GM13977 (cell line): ENCODE measurements around the gene TSC22D3.
"Not testable (repeated sequence)": the region's sequence is repeated elsewhere in the genome, so short reads cannot be mapped to it uniquely, and the experiment has no call there.

Experiments used
- DNase-seq: peaks from one replicate; pipeline ENCODE4 v3.0.0; 2012; ENCODE audit warnings: low spot score
- in situ Hi-C: fragments of 300-500 bp; cut with MboI; formaldehyde crosslinking; loops from one replicate; pipeline ENCODE4 v1.12.0; 2022; ENCODE audit warnings: low sequenced_read_pairs, low pct_unique_long_range_greater_than_20kb, mixed read lengths, inconsistent platforms; ENCODE audit not compliant: unreplicated experiment
- TF ChIP-seq, protein P1 (sequence below): IDR thresholded peaks from 2 replicates; pipeline ENCODE4 v1.5.1; 2012; ENCODE audit warnings: mild to moderate bottlenecking, control low read depth; ENCODE audit not compliant: insufficient read depth; ENCODE audit errors: extremely low read depth, missing control alignments

TSC22D3 gene

DNA sequence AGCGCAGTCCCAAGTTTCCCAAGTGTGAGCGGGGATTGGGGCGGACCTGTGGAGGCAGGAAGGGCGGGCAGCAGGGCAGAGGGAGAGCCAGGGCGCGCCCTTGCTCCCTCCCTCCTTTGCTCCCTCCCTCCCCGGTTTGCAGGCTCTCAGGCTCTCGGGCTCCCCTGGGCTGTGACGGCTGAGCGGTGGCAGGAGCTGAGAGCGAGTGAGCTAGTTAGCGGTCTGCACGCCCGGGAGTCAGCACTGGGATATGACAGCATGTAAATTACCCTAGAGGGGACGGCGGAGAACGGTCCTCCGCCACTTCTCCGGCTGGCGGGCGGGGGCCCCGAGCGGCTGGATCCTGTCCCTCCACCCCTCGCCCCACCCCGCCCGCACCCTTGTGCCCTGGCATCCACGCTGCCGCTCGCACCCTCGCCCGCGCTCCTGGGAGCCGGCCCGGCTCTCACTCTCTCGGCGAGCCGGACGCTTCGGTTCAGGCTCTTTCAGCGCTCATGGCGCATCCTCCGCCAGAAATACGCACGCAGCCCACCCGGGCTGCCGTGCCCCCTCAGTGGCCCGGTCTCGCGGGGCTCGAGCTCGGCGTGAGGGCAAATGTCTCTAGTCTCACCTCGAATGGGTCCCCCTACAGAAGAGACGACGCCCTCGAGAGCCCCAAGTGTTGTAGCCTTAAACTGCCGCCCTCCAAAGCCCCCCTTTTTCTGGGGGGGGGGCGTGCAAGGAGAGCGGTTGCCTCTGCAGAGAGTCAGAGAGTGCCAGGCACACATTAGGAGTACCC is at the start of gene TSC22D3:
TSC22D3 (minus strand) TSS at position 54 of the 778 bp plus-strand sequence. CDS start 368 bp downstream, outside the sequence.
- in situ Hi-C loops, result loop anchor here (5.0 kb wide), 1 partner anchor 119 kb away; no protein-coding TSS in a partner anchor
- peak; percentile 57 for DNase-seq
- TF ChIP-seq, protein P1, sequence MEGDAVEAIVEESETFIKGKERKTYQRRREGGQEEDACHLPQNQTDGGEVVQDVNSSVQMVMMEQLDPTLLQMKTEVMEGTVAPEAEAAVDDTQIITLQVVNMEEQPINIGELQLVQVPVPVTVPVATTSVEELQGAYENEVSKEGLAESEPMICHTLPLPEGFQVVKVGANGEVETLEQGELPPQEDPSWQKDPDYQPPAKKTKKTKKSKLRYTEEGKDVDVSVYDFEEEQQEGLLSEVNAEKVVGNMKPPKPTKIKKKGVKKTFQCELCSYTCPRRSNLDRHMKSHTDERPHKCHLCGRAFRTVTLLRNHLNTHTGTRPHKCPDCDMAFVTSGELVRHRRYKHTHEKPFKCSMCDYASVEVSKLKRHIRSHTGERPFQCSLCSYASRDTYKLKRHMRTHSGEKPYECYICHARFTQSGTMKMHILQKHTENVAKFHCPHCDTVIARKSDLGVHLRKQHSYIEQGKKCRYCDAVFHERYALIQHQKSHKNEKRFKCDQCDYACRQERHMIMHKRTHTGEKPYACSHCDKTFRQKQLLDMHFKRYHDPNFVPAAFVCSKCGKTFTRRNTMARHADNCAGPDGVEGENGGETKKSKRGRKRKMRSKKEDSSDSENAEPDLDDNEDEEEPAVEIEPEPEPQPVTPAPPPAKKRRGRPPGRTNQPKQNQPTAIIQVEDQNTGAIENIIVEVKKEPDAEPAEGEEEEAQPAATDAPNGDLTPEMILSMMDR, result peak; percentile 2

DNA sequence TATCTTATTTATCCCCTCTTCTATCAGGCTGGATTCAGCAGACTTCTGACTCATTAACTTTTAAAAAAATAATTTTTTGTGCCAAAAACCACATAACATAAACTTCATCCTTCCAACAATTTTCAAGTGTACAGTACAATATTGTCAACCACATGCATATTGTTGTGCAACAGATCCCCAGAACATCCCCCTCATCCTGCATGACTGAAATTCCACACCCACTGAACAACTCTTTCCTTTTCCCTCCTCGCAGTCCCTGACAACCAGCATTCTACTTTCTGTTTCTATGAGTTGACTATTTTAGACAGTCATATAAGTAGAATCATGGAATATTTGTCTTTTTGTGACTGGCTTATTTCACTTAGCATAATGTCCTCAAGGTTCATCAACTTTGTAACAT is 47.9 kb upstream of the TSC22D3 start:
- in situ Hi-C loops, result no loop called here
- TF ChIP-seq, protein P1, result no peak
- no peak for DNase-seq

DNA sequence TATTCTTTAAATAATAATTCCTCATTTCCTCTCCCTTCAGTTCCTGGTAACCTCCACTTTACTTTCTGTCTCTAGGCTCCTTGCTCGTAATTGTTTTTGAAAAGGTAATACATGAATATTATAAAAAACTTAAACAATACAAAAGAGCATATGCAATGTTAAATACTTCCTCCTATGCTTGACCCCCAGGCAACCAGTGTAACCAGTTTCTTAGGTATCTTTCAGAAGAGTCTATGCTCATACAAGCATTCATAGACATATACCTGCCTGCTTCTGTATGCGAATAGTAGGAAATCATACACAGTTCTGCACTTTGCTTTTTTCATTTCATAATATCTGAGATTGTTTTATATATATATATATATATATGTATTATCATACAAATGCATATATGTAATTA is 47.5 kb upstream of the TSC22D3 start:
- TF ChIP-seq, protein P1, result no peak
- in situ Hi-C loops, result no loop called here
- DNase-seq, result no peak

DNA sequence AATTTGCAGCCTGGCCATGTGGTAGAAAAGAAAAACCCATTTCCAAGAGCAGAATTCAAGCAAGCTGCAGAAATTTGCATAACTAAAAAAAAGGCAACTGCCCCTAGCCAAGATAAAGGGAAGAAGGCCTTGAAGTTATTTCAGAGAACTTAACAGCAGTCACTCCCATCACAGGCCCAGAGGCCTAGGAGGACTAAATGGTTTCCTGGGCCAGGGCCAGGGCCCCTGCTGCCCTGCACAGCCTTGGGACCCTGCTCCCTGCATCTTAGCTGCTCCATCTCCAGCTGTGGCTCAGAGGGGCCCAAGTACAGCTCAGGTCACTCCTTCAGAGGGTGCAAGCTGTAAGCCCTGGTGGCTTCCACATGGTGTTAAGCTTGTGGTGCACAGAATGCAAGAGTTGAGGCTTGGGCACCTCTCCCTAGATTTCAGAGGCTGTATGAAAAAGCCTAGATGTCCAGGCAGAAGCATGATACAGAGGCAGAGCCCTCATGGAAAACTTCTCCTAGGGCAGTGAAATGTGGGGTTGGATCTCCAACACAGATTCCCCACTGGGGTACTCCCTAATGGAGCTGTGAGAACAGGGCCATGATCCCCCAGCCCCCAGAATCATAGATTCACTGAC is 43.4 kb upstream of the TSC22D3 start:
- no peak for DNase-seq
- in situ Hi-C loops, result no loop called here
- TF ChIP-seq, protein P1, result no peak

DNA sequence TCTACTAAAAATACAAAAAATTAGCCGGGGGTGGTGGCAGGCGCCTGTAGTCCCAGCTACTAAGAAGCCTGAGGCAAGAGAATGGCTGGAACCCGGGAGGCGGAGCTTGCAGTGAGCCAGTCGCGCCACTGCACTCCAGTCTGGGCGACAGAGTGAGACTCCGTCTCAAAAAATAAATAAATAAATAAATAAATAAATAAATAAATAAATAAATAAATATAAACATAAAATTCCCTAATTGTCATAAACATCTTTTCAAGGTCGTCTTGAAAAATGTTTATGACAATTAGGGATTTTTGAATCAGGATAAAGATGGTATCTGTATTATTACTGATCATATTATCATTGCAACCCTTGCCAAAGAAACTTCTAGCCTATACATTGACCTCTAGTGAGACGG is 34.5 kb upstream of the TSC22D3 start:
- in situ Hi-C loops, DNase-seq: not testable (repeated sequence)

DNA sequence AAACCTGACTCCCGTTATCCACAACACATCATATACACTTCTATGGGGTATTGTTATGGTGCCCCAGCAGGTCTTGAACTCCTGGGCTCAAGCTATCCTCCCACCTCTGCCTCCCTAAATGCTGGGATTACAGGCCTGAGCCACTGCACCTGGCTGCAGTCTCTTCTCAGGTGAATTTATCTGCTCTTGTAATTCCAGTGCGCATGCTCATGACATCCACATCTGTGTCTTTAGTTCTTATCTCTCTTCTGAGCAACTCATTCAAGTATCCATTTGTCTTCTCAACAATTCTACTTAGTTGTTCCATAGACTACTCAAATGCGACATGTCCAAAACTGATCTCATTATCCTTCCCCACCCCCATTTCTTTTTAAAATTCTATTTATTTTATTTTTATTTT is 29.6 kb upstream of the TSC22D3 start:
- TF ChIP-seq, protein P1, result no peak
- in situ Hi-C loops, result no loop called here
- no peak for DNase-seq

DNA sequence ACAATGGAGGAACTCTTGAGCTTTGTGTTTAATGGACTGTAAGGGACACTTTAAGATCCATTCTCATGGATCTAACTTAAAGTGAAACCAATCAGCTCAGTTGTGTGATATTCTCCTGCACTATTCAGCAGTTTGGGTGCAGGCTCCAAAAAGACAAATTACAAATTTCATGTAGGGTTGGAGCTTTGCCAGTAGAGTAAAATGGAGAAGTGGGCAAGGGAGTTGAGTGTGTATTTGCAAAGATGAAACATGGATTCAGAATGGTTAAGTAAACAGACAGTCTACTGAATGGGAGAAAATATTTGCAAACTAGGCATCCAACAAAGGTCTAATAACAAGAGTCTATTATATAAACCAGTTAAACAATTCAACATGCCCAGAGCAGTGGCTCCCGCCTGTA is 28.8 kb upstream of the TSC22D3 start:
- TF ChIP-seq, protein P1, result no peak
- no peak for DNase-seq
- in situ Hi-C loops, result no loop called here
